ENCODE data around the gene MRGPRD.

GRCh38 chr11:68976095-68976494 lies 4.7 kb downstream of the MRGPRD start:
- no peak for TF ChIP-seq CTCF (IDR thresholded peaks at IDR 0.05; ENCODE audit: control extremely low read depth in 1 of 3, insufficient read depth in 1 of 3, low read depth in 1 of 3, low read length in 3 of 3)
- no peak for TF ChIP-seq TAF1 (IDR thresholded peaks at IDR 0.05; ENCODE audit: low read depth, low read length)
- no peak for TF ChIP-seq EGR1 (IDR thresholded peaks at IDR 0.05; ENCODE audit: borderline replicate concordance, low read depth, low read length)
- no peak for TF ChIP-seq FOSL1 (IDR thresholded peaks at IDR 0.05; ENCODE audit: insufficient read depth, low read depth, low read length)
- TF ChIP-seq POLR2A (IDR thresholded peaks at IDR 0.05; ENCODE audit: control extremely low read depth in 1 of 2, low read depth in 2 of 2, low read length in 2 of 2): no peak
- no peak for TF ChIP-seq POLR2AphosphoS5 (IDR thresholded peaks at IDR 0.05; ENCODE audit: low read depth, low read length)
- no peak for TF ChIP-seq EZH2 (IDR thresholded peaks at IDR 0.05; ENCODE audit: low read depth, low read length, severe bottlenecking)
- TF ChIP-seq CREB1 (IDR thresholded peaks at IDR 0.05): no peak
- no peak for TF ChIP-seq CEBPB (IDR thresholded peaks at IDR 0.05; ENCODE audit: low read depth, low read length)

Measured in H1 (cell line).